IMR-90 (cell line): ENCODE data around the gene SLC39A5. TPM values are rescaled to one million over a fixed set of nuclear protein-coding genes. Genes with fewer than 3 reads are reported as not detected.

Experiments used
- ATAC-seq: fragments of 200-7000 bp; cut with Tn5 transposase; 2 replicates; pipeline ENCODE4 v1.9.1; 2020; ENCODE audit warnings: low read depth, mild to moderate bottlenecking, moderate library complexity
- BruUV-seq: library from RNA; stranded (reverse); fragments of 400-500 nt; replicated peaks from 2 replicates; lab custom pipeline; 2021; lab: Mats Ljungman, UMichigan
- CTCF ChIA-PET: fragments of 300-600 bp; formaldehyde crosslinking; extraction: SDS; loops from one replicate; lab custom pipeline; 2021; ENCODE audit warnings: antibody characterized with exemption; lab: Yijun Ruan, JAX
- POLR2A ChIA-PET: fragments of 300-600 bp; sonication (Branson Sonifier 250); formaldehyde crosslinking; loops from one replicate; lab custom pipeline; 2022; ENCODE audit warnings: antibody characterized with exemption; ENCODE audit not compliant: unreplicated experiment; lab: Charles Lee
- DNase-seq: peaks from one replicate; pipeline ENCODE4 v3.0.0; 2013
- H2AFZ ChIP-seq: replicated peaks from 2 replicates; pipeline ENCODE3; 2013; ENCODE audit warnings: low read length, mild to moderate bottlenecking; ENCODE audit not compliant: poor library complexity
- H2AK5ac ChIP-seq: 2 replicates; pipeline ENCODE4 v1.6.1; 2013; ENCODE audit warnings: low read depth, low read length, inconsistent platforms
- H2AK9ac ChIP-seq: replicated peaks from 2 replicates; pipeline ENCODE3; 2013; ENCODE audit warnings: mild to moderate bottlenecking, low read depth, low read length, moderate library complexity; ENCODE audit not compliant: poor library complexity
- H2BK120ac ChIP-seq: 2 replicates; pipeline ENCODE4 v1.6.1; 2013; ENCODE audit warnings: low read depth, low read length, inconsistent platforms
- H2BK15ac ChIP-seq: 3 replicates; pipeline ENCODE4 v1.6.1; 2013; ENCODE audit warnings: low read depth, low read length, inconsistent platforms
- H2BK20ac ChIP-seq: 2 replicates; pipeline ENCODE4 v1.6.1; 2013; ENCODE audit warnings: low read depth, mild to moderate bottlenecking, inconsistent platforms, low read length, moderate library complexity
- H2BK5ac ChIP-seq: 2 replicates; pipeline ENCODE4 v1.6.1; 2013; ENCODE audit warnings: mild to moderate bottlenecking, low read depth, low read length, inconsistent platforms; ENCODE audit not compliant: poor library complexity, severe bottlenecking
- H3K14ac ChIP-seq: replicated peaks from 2 replicates; pipeline ENCODE4 v1.6.1; 2013; ENCODE audit warnings: low read depth, low read length, inconsistent platforms
- H3K18ac ChIP-seq: 2 replicates; pipeline ENCODE4 v1.6.1; 2013; ENCODE audit warnings: low read depth, low read length, control low read depth
- H3K23ac ChIP-seq: 2 replicates; pipeline ENCODE4 v1.6.1; 2013; ENCODE audit warnings: low read depth, low read length, inconsistent platforms
- H3K27ac ChIP-seq: 2 replicates; pipeline ENCODE4 v1.5.1; 2013; ENCODE audit warnings: mild to moderate bottlenecking, control low read depth, low read length; ENCODE audit not compliant: insufficient read depth
- H3K27me3 ChIP-seq: 2 replicates; pipeline ENCODE4 v1.6.1; 2013; ENCODE audit warnings: low read length; ENCODE audit not compliant: control insufficient read depth, insufficient read depth
- H3K36me3 ChIP-seq: 2 replicates; pipeline ENCODE4 v1.6.1; 2013; ENCODE audit warnings: low read length, mixed read lengths; ENCODE audit not compliant: control insufficient read depth, insufficient read depth
- H3K4ac ChIP-seq: 2 replicates; pipeline ENCODE4 v1.6.1; 2013; ENCODE audit warnings: low read depth, low read length, inconsistent platforms
- H3K4me1 ChIP-seq: 2 replicates; pipeline ENCODE4 v1.6.1; 2013; ENCODE audit warnings: low read length, mixed read lengths; ENCODE audit not compliant: control insufficient read depth, insufficient read depth
- H3K4me2 ChIP-seq: 2 replicates; pipeline ENCODE4 v1.6.1; 2013; ENCODE audit warnings: low read depth, mild to moderate bottlenecking, control low read depth, low read length, moderate library complexity
- H3K4me3 ChIP-seq: 2 replicates; pipeline ENCODE4 v1.5.1; 2013; ENCODE audit warnings: low read depth, mild to moderate bottlenecking, control low read depth, low read length, moderate library complexity; ENCODE audit not compliant: insufficient read depth
- H3K56ac ChIP-seq: 2 replicates; pipeline ENCODE4 v1.6.1; 2013; ENCODE audit warnings: low read length, inconsistent platforms; ENCODE audit not compliant: insufficient read depth; ENCODE audit errors: extremely low read depth
- H3K79me1 ChIP-seq, 2 experiments: 2 replicates each; pipeline ENCODE4 v1.6.1; 2013; ENCODE audit warnings: low read length in 2 of 2, inconsistent platforms in 1 of 2, low read depth in 1 of 2
- H3K9ac ChIP-seq: 2 replicates; pipeline ENCODE4 v1.6.1; 2013; ENCODE audit warnings: low read depth, low read length, control low read depth
- H3K9me1 ChIP-seq: 2 replicates; pipeline ENCODE4 v1.6.1; 2013; ENCODE audit warnings: low read length, inconsistent platforms; ENCODE audit not compliant: insufficient read depth
- H3K9me3 ChIP-seq: 2 replicates; pipeline ENCODE4 v1.6.1; 2013; ENCODE audit warnings: low read length; ENCODE audit not compliant: control insufficient read depth, insufficient read depth
- H4K20me1 ChIP-seq: 2 replicates; pipeline ENCODE4 v1.6.1; 2013; ENCODE audit warnings: low read length, inconsistent platforms; ENCODE audit not compliant: insufficient read depth
- H4K5ac ChIP-seq: 2 replicates; pipeline ENCODE4 v1.6.1; 2013; ENCODE audit warnings: mild to moderate bottlenecking, low read depth, low read length, control low read depth
- H4K8ac ChIP-seq, 2 experiments: 2 replicates each; pipeline ENCODE4 v1.6.1; 2013; ENCODE audit warnings: low read depth in 2 of 2, low read length in 2 of 2, control low read depth in 1 of 2, inconsistent platforms in 1 of 2
- H4K91ac ChIP-seq: 2 replicates; pipeline ENCODE4 v1.6.1; 2013; ENCODE audit warnings: low read depth, low read length, inconsistent platforms; ENCODE audit not compliant: insufficient read depth
- BHLHE40 ChIP-seq: fragments of 150-350 bp; IDR thresholded peaks from 2 replicates; pipeline ENCODE4 v1.6.1; 2016; ENCODE audit warnings: mild to moderate bottlenecking, low read depth, low read length
- ELK1 ChIP-seq: fragments of 150-350 bp; IDR thresholded peaks from 2 replicates; pipeline ENCODE4 v1.6.1; 2016; ENCODE audit warnings: low read depth, mild to moderate bottlenecking, low read length, moderate library complexity, borderline replicate concordance
- FOS ChIP-seq: fragments of 150-350 bp; IDR thresholded peaks from 2 replicates; pipeline ENCODE4 v1.6.1; 2016; ENCODE audit warnings: low read depth, low read length
- MAFK ChIP-seq: IDR thresholded peaks from 2 replicates; pipeline ENCODE4 v1.6.1; 2012; ENCODE audit warnings: low read depth, low read length, improper control_type of control experiment
- MXI1 ChIP-seq: IDR thresholded peaks from 2 replicates; pipeline ENCODE4 v1.6.1; 2012; ENCODE audit warnings: low read depth, mild to moderate bottlenecking, low read length, moderate library complexity, borderline replicate concordance
- NFE2L2 ChIP-seq: fragments of 150-350 bp; IDR thresholded peaks from 2 replicates; pipeline ENCODE4 v1.6.1; 2016; ENCODE audit warnings: low read depth, mild to moderate bottlenecking, low read length
- POLR2A ChIP-seq: IDR thresholded peaks from 2 replicates; pipeline ENCODE4 v1.6.1; 2012; ENCODE audit warnings: mild to moderate bottlenecking, low read depth, low read length
- RAD21 ChIP-seq: IDR thresholded peaks from 2 replicates; pipeline ENCODE4 v1.6.1; 2012; ENCODE audit warnings: low read length, improper control_type of control experiment
- RCOR1 ChIP-seq: IDR thresholded peaks from 2 replicates; pipeline ENCODE4 v1.6.1; 2012; ENCODE audit warnings: mild to moderate bottlenecking, low read length, improper control_type of control experiment; ENCODE audit not compliant: insufficient replicate concordance
- SMC3 ChIP-seq: fragments of 150-350 bp; IDR thresholded peaks from 2 replicates; pipeline ENCODE4 v1.6.1; 2016; ENCODE audit warnings: low read depth, mild to moderate bottlenecking, antibody characterized with exemption, low read length, moderate library complexity
- WGBS, 2 experiments: methylation state at CpG; one replicate each; pipeline versions ENCODE4 v1.1.5 to v1.1.7; 2013; ENCODE audit warnings: missing lambda C conversion rate in 2 of 2; ENCODE audit not compliant: insufficient read length in 1 of 2; ENCODE audit errors: extremely low coverage in 2 of 2; 5-methylcytosine and 5-hydroxymethylcytosine counted together
- dilution Hi-C: fragments of 300-500 bp; cut with HindIII; formaldehyde crosslinking; loops from one replicate; pipeline ENCODE4 v1.14.3; 2018; ENCODE audit warnings: low sequenced_read_pairs; ENCODE audit not compliant: unreplicated experiment
- in situ Hi-C: fragments of 300-500 bp; cut with MboI; formaldehyde crosslinking; loops from 3 replicates; pipeline ENCODE4 v1.14.3; 2019; ENCODE audit warnings: low sequenced_read_pairs, inconsistent platforms, mixed read lengths
- intact Hi-C: fragments of 100-400 bp; cut with micrococcal nuclease; formaldehyde crosslinking; loops from 2 replicates; pipeline ENCODE4 v1.10.0; 2022
- polyA plus RNA-seq, 3 experiments: library from polyadenylated mRNA; depleted of rRNA; stranded (reverse); fragments of >200 nt; gene quantifications; 2 replicates each; pipeline ENCODE4 v1.2.3, GENCODE V29; 2012; ENCODE audit warnings: low replicate concordance in 1 of 3
- total RNA-seq: library from RNA; depleted of rRNA; stranded (reverse); fragments of >200 nt; gene quantifications from 2 replicates; pipeline ENCODE4 v1.2.3, GENCODE V29; 2012

The SLC39A5 gene
- total and polyA plus RNA-seq, 2 of the 4 experiments (the other 2 are of a cell fraction): not detected

GRCh38 chr12:56253091-56253490, 23.2 kb downstream of the SLC39A5 start:
- no TSS peak for BruUV-seq
- no peak overlapping the region for H3K4me2 ChIP-seq
- no peak overlapping the region for H2AK9ac ChIP-seq
- no peak overlapping the region for H3K14ac ChIP-seq
- CTCF ChIA-PET: no interaction called here
- H3K23ac ChIP-seq: no peak overlapping the region
- no peak overlapping the region for H3K56ac ChIP-seq
- no peak overlapping the region for H2BK15ac ChIP-seq
- H4K20me1 ChIP-seq: peaks cover 52% of the 10 kb centered on the region
- intact Hi-C loops: no loop called here
- no peaks in the 10 kb centered on the region for H3K27me3 ChIP-seq
- H3K36me3 ChIP-seq: peaks cover 71% of the 10 kb centered on the region
- H4K5ac ChIP-seq: no peak overlapping the region
- no peak overlapping the region for H4K8ac ChIP-seq
- no peak overlapping the region for H4K91ac ChIP-seq
- no peak overlapping the region for H2AK5ac ChIP-seq
- peaks cover 43 to 73% of the 10 kb centered on the region in 2 experiments for H3K79me1 ChIP-seq
- no peak overlapping the region for H3K9ac ChIP-seq
- no peak overlapping the region for H2BK120ac ChIP-seq
- TF ChIP-seq RCOR1 (no peak), MAFK (no peak), MXI1 (no peak), SMC3 (no peak), BHLHE40 (no peak), FOS (no peak), POLR2A (no peak), RAD21 (no peak), NFE2L2 (no peak), ELK1 (no peak)
- dilution Hi-C loops: no loop called here
- POLR2A ChIA-PET: no interaction called here
- H3K4me3 ChIP-seq: no peak overlapping the region
- no peak overlapping the region for H3K4ac ChIP-seq
- no peak overlapping the region for H2BK20ac ChIP-seq
- ATAC-seq: no peak
- H3K18ac ChIP-seq: no peak overlapping the region
- in situ Hi-C loops: no loop called here
- no peak overlapping the region for H2AFZ ChIP-seq
- no peaks in the 10 kb centered on the region for H3K9me3 ChIP-seq
- H3K4me1 ChIP-seq: peaks cover 12% of the 10 kb centered on the region
- no peak for DNase-seq
- 98% methylated on average over 7 of the region's 11 CpGs; no CpG with 5 or more reads in 1 of the 2 experiments for WGBS, 2 experiments
- H3K9me1 ChIP-seq: peaks cover 22% of the 10 kb centered on the region
- H2BK5ac ChIP-seq: no peak overlapping the region
- no peak overlapping the region for H3K27ac ChIP-seq
